ENCODE results near the gene STT3B. TPM values are rescaled to one million over a fixed set of nuclear protein-coding genes. Genes with fewer than 3 reads are reported as not detected.

Gene STT3B
- total and polyA plus RNA-seq, 2 of the 13 experiments (the other 11 are each of a cell fraction or from before 2014, with no cell fraction given) = 85.0 to 205 TPM

- DNase-seq (ENCODE audit: low spot score) = no peak
- POLR2A ChIA-PET = no interaction called here
- no peak for ATAC-seq
- TF ChIP-seq, protein P1, sequence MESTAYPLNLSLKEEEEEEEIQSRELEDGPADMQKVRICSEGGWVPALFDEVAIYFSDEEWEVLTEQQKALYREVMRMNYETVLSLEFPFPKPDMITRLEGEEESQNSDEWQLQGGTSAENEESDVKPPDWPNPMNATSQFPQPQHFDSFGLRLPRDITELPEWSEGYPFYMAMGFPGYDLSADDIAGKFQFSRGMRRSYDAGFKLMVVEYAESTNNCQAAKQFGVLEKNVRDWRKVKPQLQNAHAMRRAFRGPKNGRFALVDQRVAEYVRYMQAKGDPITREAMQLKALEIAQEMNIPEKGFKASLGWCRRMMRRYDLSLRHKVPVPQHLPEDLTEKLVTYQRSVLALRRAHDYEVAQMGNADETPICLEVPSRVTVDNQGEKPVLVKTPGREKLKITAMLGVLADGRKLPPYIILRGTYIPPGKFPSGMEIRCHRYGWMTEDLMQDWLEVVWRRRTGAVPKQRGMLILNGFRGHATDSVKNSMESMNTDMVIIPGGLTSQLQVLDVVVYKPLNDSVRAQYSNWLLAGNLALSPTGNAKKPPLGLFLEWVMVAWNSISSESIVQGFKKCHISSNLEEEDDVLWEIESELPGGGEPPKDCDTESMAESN (CRISPR knock-in tag; conservative IDR thresholded peaks at IDR 0.05) = no peak
- TF ChIP-seq, protein P2, sequence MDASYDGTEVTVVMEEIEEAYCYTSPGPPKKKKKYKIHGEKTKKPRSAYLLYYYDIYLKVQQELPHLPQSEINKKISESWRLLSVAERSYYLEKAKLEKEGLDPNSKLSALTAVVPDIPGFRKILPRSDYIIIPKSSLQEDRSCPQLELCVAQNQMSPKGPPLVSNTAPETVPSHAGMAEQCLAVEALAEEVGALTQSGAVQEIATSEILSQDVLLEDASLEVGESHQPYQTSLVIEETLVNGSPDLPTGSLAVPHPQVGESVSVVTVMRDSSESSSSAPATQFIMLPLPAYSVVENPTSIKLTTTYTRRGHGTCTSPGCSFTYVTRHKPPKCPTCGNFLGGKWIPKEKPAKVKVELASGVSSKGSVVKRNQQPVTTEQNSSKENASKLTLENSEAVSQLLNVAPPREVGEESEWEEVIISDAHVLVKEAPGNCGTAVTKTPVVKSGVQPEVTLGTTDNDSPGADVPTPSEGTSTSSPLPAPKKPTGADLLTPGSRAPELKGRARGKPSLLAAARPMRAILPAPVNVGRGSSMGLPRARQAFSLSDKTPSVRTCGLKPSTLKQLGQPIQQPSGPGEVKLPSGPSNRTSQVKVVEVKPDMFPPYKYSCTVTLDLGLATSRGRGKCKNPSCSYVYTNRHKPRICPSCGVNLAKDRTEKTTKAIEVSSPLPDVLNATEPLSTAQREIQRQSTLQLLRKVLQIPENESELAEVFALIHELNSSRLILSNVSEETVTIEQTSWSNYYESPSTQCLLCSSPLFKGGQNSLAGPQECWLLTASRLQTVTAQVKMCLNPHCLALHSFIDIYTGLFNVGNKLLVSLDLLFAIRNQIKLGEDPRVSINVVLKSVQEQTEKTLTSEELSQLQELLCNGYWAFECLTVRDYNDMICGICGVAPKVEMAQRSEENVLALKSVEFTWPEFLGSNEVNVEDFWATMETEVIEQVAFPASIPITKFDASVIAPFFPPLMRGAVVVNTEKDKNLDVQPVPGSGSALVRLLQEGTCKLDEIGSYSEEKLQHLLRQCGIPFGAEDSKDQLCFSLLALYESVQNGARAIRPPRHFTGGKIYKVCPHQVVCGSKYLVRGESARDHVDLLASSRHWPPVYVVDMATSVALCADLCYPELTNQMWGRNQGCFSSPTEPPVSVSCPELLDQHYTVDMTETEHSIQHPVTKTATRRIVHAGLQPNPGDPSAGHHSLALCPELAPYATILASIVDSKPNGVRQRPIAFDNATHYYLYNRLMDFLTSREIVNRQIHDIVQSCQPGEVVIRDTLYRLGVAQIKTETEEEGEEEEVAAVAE (CRISPR knock-in tag; IDR thresholded peaks at IDR 0.05; ENCODE audit: borderline replicate concordance) = no peak
- no peak for TF ChIP-seq ZNF572 (CRISPR knock-in tag; IDR thresholded peaks at IDR 0.05)
- TF ChIP-seq, protein P3, sequence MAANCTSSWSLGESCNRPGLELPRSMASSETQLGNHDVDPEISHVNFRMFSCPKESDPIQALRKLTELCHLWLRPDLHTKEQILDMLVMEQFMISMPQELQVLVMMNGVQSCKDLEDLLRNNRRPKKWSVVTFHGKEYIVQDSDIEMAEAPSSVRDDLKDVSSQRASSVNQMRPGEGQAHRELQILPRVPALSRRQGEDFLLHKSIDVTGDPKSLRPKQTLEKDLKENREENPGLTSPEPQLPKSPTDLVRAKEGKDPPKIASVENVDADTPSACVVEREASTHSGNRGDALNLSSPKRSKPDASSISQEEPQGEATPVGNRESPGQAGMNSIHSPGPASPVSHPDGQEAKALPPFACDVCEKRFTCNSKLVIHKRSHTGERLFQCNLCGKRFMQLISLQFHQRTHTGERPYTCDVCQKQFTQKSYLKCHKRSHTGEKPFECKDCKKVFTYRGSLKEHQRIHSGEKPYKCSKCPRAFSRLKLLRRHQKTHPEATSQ (CRISPR knock-in tag; IDR thresholded peaks at IDR 0.05; ENCODE audit: borderline replicate concordance) = no peak
- no peak for TF ChIP-seq GABPA (IDR thresholded peaks at IDR 0.05; ENCODE audit: low read depth, low read length)
- no peak for TF ChIP-seq GABPA (CRISPR knock-in tag; IDR thresholded peaks at IDR 0.05; ENCODE audit: low read depth)
- no peak for TF ChIP-seq ZNF709 (CRISPR knock-in tag; IDR thresholded peaks at IDR 0.05)
- TF ChIP-seq, protein P4, sequence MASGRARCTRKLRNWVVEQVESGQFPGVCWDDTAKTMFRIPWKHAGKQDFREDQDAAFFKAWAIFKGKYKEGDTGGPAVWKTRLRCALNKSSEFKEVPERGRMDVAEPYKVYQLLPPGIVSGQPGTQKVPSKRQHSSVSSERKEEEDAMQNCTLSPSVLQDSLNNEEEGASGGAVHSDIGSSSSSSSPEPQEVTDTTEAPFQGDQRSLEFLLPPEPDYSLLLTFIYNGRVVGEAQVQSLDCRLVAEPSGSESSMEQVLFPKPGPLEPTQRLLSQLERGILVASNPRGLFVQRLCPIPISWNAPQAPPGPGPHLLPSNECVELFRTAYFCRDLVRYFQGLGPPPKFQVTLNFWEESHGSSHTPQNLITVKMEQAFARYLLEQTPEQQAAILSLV (CRISPR knock-in tag; IDR thresholded peaks at IDR 0.05; ENCODE audit: borderline replicate concordance) = no peak
- no peak for TF ChIP-seq ZNF687 (CRISPR knock-in tag; IDR thresholded peaks at IDR 0.05)
- Histone ChIP-seq H3K27me3 (ENCODE audit: control insufficient read depth in 1 of 2, insufficient read depth in 2 of 2, low read length in 2 of 2) (no peaks in the 10 kb centered on the region; a peak in 1 of 5 replicates), H2AFZ (ENCODE audit: low read length) (no peak overlapping the region), H3K4me3 (replicated peaks in 1 of 3; ENCODE audit: insufficient read depth in 1 of 3, low read depth in 2 of 3, low read length in 3 of 3) (no peak overlapping the region), H4K20me1 (ENCODE audit: insufficient read depth, low read length) (peaks cover 60% of the 10 kb centered on the region), H3K9ac (ENCODE audit: insufficient read depth, low read depth, low read length) (no peak overlapping the region), H3K79me2 (ENCODE audit: insufficient read depth, low read length) (peaks cover 98% of the 10 kb centered on the region), H3K4me1 (ENCODE audit: insufficient read depth, low read length) (peaks cover 54% of the 10 kb centered on the region), H3K27ac (ENCODE audit: extremely low read length, insufficient read depth, low read length) (no peak overlapping the region), H3K36me3 (replicated peaks in 1 of 2; ENCODE audit: control insufficient read depth in 1 of 2, insufficient read depth in 2 of 2, low read length in 2 of 2) (no peaks in the 10 kb centered on the region), H3K4me2 (ENCODE audit: low read depth, low read length) (peak overlapping the region; percentile 43; the same call in 1 of the 2 replicates), H3K9me3 (ENCODE audit: low read length) (no peaks in the 10 kb centered on the region)
- BruUV-seq (replicated peaks) = no TSS peak
- intact Hi-C loops (cut with micrococcal nuclease; ENCODE audit: unreplicated experiment) (loop anchor here (10.0 kb wide), 1 partner anchor 226 kb away; no protein-coding TSS in a partner anchor), in situ Hi-C loops (cut with HindIII; ENCODE audit: extremely low pct_ligation_motif_present, low pct_unique_long_range_greater_than_20kb) (no loop called here)
- WGBS (ENCODE audit: low lambda C conversion rate) = 85% methylated on average over 2 of the region's 2 CpGs
- CTCF ChIA-PET (ENCODE audit: low intra/inter-chr PET ratio, low total read pairs) = no interaction called here
- no peak for FAIRE-seq
These were observed 6.1 kb downstream of the STT3B start for GRCh38 chr3:31538801-31539200.
